Stimulated activated naive CD8-positive, alpha-beta T cell treated with anti-CD3 and anti-CD28 coated beads, Interleukin-15, Interleukin-2, amounts not matched to agents 100 U/mL and 50 U/mL, for 24 hours (primary cell): Measurements from ENCODE around the gene FALEC.
"Not testable (repeated sequence)": the region's sequence is repeated elsewhere in the genome, so short reads cannot be mapped to it uniquely, and the experiment has no call there.

ENCODE experiments used
- ATAC-seq: fragments of 150-1000 bp; cut with Tn5 transposase; one replicate; pipeline ENCODE4 v1.10.0; 2021
- DNase-seq: peaks from one replicate; pipeline ENCODE4 v3.0.0; 2021

Gene FALEC

DNA sequence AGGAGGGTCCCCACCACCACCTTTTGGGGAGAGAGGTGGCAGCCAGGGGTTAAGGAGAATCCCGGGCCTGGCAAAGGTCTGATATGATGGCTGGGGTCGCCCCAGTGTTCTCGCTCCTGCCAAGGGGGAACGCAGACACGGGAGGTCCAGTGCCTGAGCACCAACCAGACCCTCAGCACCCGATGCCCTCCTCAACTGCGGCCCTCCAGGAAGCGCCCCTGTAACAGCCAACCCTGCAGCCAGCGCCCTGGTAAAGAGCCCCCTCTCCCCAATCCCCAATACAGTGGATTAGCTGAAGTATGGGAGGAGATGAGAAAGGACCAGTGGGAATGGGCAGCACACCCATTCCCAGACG is 44.1 kb downstream of the FALEC start:
- DNase-seq: no peak
- no peak for ATAC-seq

- peak; percentile 6 for ATAC-seq
- DNase-seq: peak; percentile 84
Measured at GRCh38 chr1:150560011-150560438, 44.5 kb downstream of the FALEC start.

GRCh38 chr1:150560576-150561253 is 45.2 kb downstream of the FALEC start:
- peak; percentile 92 for DNase-seq
- peak; percentile 56 for ATAC-seq

DNA sequence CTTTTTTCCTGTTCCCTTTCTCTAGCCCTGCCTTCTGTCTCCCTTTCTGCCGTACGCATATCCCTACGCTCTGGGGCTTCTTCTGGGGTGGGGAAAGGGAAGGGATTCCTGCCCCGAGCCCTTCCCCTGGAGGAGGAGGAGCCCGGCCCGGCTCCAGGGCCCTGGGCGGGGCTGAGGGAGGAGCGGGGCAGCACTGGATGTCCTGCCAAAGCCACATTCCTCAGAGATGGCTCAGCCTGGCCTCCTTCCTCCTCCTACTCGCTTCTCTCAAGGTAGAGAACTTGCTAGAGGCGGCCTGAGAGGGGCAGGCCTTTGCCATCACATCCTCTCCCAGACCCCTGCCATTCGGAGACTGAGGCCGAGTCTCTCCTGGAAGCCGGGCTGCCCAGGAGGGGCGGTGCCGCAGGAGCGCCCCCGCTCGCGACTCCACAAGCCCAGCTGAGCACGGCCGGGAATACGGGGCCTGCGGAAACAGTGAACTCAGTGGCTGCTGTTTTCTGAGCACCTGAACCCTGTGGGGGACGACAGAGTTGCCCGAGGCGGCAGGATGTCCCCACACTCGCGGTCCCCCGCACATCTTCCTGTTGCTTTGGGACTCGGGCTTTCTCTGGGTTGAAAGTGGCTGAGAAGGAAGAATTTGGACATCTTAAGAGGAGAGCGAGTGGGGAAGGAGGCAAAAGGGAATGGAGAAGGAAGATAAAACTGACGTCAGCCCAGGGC is 45.9 kb downstream of the FALEC start:
- DNase-seq (peak; percentile 75), ATAC-seq (peak; percentile 42)

- ATAC-seq (peak; percentile 57), DNase-seq (peak; percentile 91)
Measured at GRCh38 chr1:150561974-150562445, 46.5 kb downstream of the FALEC start.

DNA sequence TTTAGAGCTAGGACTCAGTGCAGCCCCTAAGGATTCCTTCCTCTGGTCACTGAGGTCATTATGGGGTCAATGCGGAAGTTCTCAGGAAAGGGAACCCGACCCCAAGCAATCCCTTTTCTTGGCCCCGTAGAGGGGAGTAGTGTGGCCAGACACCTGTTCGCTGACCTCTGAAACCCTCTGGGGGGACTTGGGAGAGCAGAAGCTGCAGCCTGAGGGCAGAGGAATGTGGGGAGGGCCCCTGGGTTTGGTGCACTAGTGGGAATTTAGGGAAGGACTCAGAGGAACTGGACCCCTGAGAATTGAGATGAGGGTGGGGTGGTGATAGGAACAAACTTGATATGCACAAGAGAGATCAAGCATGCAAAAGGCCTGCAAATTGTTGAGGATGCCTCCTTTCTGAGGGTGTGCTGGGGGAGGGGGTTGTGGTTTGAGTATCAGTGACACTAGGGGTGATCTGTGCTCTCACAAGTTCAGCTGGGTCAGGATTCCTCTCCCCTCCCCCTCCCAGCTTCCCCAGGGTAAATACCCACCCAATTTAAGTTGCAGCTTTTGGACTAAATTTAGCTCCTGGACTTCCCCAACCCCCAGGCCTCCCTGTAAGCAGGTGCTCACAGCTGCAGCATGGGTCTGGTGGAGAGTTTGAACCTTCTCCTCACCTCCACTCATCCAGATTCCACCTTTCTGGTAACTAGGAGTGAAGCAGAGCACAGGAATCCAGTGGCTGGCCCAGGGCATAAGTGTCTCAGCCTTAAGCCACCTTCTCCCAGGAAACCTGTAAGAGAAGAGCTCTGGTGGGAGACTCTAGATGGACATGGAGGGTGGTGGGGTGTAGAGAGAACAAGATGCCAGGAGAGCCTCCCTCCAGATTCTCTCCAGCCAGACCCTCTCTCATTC is 47.1 kb downstream of the FALEC start:
- ATAC-seq (peak; percentile 40), DNase-seq (peak; percentile 86)

DNA sequence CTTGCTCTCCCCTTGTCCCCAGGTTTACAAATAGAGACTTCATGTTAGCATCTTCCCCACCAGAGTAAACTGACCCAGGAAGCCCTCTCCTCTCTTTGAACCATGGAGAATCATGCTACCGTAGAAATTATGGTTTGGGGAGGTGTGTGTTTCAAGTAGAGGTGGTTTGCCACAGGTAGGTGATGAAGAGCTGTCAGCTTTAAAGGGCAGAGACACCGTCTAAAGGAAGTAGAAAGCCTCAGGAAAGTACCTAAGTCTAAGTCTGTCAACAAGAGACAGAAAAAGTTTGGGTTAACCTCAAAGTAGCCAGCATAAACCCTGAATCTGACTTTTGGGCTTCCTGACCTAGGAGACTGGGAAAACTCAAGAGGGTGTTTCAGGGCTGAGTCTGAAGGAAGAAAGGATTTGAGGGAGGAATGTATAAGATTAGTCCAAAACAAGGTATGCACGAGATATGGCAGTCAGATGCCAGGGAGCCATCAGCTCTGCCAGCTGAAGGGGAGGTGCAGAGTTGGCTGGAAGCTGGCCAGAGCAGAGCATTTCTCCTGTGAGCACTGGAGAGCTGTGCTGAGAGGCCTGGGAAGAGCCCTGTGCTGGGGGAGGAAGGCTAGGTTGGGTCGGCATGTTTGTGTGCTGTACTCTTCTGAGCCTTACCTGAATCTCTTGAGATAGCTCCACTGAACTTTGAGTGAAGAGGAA is 47.9 kb downstream of the FALEC start:
- DNase-seq (no peak), ATAC-seq (peak; percentile 24)

- DNase-seq (no peak), ATAC-seq (no peak)
Measured at GRCh38 chr1:150564051-150564991, 48.8 kb downstream of the FALEC start.

GRCh38 chr1:150565240-150565991 is 49.9 kb downstream of the FALEC start:
- ATAC-seq, DNase-seq: not testable (repeated sequence)

DNA sequence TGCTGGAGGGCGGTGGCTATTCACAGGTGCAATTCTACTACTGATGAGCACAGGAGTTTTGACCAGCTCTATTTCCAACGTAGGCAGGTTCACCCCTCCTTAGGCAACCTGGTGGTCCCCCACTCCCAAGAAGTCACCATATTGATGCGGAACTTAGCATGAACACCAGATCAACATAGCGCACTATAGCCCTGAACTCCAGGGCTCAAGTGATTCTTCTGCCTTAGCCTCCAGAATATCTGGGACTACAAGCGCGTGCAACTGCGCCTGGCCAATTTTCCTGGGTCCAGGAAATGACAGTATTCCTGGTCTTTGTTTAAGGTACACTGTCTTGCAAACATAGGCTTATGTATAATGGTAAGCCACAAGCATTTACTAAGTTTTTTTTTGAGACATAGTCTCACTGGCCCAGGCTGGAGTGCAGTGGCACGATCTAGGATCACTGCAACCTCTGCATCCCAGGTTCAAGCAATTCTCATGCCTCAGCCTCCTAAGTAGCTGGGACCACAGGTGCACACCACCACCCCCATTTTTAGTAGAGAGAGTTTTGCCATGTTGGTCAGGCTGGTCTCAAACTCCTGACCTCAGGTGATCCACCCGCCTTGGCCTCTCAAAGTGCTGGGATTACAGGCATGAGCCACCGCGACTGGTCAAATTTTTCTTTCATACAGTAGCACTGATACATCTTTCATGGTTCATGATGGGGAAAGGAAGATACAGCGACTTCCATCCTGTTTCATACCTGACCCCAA is 51.2 kb downstream of the FALEC start:
- DNase-seq (no peak), ATAC-seq (no peak)

DNA sequence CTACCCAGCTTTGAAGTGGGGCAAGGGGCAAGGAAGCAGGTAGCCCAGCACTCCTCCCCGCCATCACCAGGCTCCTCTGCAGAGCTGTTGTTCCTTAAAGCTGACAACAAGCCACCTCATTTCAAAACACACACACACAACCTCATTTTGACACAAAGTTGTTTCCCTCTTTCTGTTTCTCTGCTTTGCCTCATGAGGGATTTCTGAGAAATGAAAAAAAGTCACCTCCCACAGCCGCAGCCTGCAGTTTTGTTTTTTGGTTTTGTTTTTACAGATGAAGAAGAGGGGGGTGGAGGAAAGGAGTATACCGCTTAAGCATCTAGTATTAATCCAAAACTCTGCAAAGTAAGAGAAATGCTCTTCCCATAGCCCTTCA is 51.8 kb downstream of the FALEC start:
- DNase-seq (peak; percentile 61), ATAC-seq (peak; percentile 45)

DNA sequence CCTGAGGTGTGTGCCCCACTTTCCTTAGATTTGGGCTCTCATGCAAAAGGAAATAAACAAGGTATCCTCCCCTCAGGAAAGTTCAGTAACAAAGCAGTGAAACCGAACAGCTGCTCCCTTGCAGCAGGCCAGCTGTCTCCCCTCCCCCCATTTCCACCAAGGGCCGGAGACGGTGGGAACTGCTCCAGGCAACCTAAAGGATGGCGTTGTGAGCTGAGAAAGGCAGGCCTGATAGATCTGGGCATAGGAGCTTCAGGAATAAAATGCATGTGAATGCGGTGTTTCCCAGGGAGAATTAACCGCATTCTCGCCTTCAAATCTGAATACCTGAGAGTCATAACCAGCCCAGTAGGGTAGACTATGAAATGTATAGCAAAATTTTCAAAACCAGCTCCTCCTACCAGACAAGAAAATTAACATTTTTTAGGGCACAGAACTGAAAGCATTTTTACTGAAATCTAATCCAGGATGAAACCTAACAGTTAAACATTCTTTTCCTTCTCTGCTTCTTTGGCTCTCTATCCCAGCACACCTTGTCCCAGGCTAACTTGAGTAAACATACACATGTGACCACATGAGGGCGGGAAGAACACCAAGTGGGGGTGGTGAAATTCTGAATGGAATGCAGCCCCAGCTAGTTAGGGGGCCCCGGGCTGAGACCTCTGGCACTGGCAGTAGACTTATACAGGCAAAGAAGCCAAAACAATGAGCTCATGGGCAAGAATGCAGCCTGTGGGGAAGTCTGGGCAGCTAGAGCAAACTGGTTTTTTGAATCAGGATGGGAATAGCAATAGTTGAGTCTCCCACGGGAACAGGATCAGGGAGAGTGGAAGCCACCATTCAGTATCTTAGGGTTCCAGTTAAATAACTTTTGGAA is 52.4 kb downstream of the FALEC start:
- peak; percentile 66 for DNase-seq
- ATAC-seq: peak; percentile 16

GRCh38 chr1:150568594-150568966 is 53.0 kb downstream of the FALEC start:
- ATAC-seq (no peak), DNase-seq (no peak)

DNA sequence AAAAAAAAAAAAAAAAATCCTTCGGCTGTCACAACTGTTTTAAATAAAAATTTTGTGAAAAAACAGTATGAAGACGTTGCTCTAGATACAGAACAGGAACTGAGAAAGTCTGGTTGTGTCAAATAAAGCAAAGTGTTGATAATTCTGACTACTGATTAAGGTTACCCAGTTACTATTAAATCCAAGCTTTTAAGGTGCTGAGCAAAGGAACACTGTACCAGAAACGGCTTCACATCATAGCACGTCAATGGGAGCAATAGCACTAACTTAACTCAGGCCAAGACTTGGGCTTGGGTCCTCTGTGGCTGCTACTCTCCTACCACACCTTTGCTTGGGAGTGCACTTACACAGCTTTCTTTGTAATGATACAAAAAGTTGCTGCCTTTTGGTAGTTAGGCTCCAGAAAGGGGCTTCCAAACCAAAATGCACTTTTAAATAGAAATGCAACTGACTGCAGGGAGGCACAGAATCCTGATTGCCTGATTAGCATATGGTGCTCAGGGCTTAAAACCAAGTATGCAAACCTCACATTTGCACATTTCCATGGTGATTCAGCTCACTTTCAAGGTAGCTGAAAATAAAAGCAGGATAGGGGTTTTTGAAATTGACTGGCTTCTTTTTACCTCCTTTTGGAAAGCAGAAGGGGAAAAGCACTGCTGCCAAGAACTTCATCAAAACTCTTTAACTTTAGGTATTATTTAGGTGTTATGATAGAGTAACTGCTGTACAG is 57.5 kb downstream of the FALEC start:
- ATAC-seq (peak; percentile 17), DNase-seq (no peak)

- ATAC-seq, DNase-seq: not testable (repeated sequence)
Measured at GRCh38 chr1:150573648-150574071, 58.1 kb downstream of the FALEC start.

DNA sequence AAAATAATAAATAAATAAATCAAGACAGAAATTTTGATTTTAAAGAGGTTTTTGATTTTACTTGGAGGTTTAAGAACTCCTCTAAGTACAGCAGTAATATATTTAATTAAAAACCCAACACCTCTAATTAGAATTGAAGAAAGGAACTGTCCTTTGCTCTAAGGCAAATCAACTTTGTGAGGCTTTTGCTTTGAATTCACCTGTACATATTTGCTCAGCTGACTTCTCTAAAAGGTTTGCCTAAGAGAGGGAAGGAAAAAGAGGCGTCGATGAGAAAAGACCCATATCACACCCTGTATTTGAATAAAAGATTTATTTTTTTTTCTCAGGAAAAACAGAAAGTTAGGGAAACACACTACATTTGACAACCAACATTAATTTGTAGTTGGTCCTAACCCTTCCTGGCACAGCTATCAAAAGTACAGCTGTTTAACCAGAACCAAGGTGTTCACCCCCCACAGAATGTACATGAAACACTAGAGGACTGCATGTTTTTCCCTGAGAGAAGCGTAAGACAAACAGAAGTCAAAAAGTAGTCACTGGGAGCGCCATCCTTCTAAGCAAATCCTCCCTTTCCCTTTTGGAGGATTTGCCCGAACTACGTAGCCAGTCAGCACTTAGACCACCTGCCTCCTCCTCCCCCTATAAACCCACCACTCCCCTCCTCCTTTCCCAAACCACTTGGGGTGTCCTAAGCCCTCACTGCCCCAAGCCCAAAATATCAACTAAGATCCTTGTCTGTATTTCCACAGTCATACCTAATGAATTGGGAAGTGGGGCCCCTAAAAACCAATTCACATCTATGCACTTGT is 58.9 kb downstream of the FALEC start:
- no peak for DNase-seq
- no peak for ATAC-seq

DNA sequence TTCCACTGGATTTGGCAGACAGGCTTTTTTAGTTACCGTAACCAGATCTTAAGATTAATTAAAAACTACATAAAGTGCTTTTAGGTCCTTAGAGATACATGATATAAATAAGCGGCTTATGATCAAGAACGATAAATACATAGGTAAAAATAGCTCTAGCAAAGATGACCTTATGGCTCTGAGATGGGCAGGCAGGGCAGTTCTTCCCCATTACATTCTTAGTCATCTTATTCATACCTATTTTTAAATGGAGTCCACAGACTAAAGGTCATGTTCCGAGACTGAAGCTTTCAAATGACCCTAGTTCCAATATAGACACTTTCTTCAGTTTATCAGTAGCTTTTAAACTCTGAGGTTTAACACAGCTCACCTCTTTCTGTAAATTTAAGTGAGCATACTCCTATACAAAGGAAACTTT is 59.5 kb downstream of the FALEC start:
- DNase-seq: no peak
- ATAC-seq: no peak
